ENCODE measurements around the gene INPP5A.
"Not testable (repeated sequence)": the region's sequence is repeated elsewhere in the genome, so short reads cannot be mapped to it uniquely, and the experiment has no call there.

INPP5A gene

DNA sequence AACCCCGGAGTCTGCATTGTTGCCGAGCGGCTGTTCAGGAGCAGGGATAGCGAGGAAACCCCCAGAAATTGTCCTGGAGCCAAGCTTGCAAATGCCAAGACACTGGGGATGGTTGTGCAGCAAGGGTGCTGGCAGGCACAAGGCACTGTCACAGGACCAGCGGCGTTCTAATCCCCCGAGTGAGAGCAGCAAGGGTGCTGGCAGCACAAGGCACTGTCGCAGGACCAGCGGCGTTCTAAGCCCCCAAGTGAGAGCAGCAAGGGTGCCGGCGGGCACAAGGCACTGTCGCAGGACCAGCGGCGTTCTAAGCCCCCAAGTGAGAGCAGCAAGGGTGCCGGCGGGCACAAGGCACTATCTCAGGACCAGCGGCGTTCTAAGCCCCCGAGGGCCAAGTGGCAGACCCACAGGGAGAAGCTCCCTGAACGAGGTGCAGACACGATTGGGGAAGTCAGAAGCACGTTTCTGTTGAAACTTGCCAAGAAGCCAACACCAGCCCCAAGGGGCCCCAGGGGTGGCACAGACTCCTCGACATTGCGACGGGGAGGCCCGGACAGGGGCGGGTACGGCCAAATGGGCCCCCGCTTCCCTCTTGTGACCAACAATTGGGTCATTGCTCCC is 40.4 kb upstream of the INPP5A start:
- no peaks in the 10 kb centered on the region for H3K36me3 ChIP-seq (ENCODE audit: control insufficient read depth, insufficient read depth, low read length, severe bottlenecking)
- DNase-seq (ENCODE audit: low read depth): no peak
- peaks cover 19% of the 10 kb centered on the region for H3K4me1 ChIP-seq (ENCODE audit: control insufficient read depth, insufficient read depth, low read length)
- no peak overlapping the region for H3K4me3 ChIP-seq (ENCODE audit: low read length)
- H3K9me3 ChIP-seq (ENCODE audit: control insufficient read depth, low read length): no peaks in the 10 kb centered on the region
- H3K27me3 ChIP-seq (replicated peaks; ENCODE audit: control insufficient read depth, insufficient read depth, low read length): peaks cover 52% of the 10 kb centered on the region
- H3K9ac ChIP-seq (ENCODE audit: low read length): no peak overlapping the region

GRCh38 chr10:132497861-132498561 is 39.6 kb upstream of the INPP5A start:
- DNase-seq (ENCODE audit: low read depth): no peak
- H3K4me3 ChIP-seq (ENCODE audit: low read length): no peak overlapping the region
- no peaks in the 10 kb centered on the region for H3K36me3 ChIP-seq (ENCODE audit: control insufficient read depth, insufficient read depth, low read length, severe bottlenecking)
- peaks cover 11% of the 10 kb centered on the region for H3K4me1 ChIP-seq (ENCODE audit: control insufficient read depth, insufficient read depth, low read length)
- H3K27me3 ChIP-seq (replicated peaks; ENCODE audit: control insufficient read depth, insufficient read depth, low read length): peaks cover 61% of the 10 kb centered on the region
- no peak overlapping the region for H3K9ac ChIP-seq (ENCODE audit: low read length)
- no peaks in the 10 kb centered on the region for H3K9me3 ChIP-seq (ENCODE audit: control insufficient read depth, low read length)

DNA sequence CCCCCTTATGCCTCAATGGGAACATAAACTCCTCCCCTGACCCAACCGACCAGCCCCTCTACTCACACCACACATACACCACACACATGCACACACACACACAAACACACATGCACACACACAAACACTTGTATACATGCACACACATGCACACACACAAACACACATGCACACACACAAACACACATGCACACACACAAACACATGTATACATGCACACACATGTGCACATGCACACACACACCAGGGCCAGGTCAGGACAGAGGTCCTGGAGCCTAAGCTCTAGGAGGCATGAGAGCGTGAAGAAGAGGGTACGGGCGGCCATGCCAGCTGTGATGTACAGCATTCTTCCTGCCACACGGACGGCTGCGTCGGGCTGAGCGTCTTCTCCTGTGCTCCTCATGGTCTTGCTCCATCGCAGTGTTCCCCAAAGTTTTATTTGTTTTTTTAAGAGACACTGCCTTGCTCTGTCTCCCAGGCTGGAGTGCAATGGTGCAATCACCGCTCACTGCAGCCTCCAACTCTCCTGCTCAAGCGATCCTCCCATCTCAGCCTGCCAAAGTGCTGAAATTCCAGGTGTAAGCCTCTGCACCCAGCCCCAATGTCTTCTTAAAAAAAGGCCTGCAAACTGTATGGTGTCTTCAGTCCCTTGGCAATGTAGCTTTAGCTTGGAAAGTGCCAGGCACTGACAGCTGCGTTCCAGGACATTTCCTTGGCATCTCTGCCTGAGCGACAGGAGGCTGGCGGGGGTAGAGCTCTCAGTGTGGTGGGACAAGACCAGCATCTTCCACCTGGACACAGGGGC is 38.8 kb upstream of the INPP5A start:
- DNase-seq (ENCODE audit: low read depth): no peak
- Histone ChIP-seq H3K9ac (ENCODE audit: low read length) (no peak overlapping the region), H3K27me3 (replicated peaks; ENCODE audit: control insufficient read depth, insufficient read depth, low read length) (peaks cover 67% of the 10 kb centered on the region), H3K4me1 (ENCODE audit: control insufficient read depth, insufficient read depth, low read length) (peaks cover 7% of the 10 kb centered on the region), H3K4me3 (ENCODE audit: low read length) (no peak overlapping the region), H3K9me3 (ENCODE audit: control insufficient read depth, low read length) (no peaks in the 10 kb centered on the region), H3K36me3 (ENCODE audit: control insufficient read depth, insufficient read depth, low read length, severe bottlenecking) (no peaks in the 10 kb centered on the region)

DNA sequence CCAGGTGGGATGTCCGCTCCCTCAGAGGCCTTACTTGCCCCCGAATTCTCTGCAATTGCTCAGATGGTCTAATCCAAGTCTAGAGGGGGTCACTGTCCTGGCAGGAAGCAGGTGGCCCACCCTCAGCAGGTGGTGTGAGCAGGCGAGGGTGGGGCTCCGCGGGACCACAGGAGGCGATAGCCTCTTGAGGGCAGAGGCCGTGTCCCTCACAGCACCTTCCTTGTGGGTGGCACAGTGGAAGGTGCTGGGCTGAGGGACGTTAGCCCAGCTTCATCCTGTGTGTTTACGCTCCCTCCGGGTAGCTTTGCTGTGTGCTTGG is 38.3 kb upstream of the INPP5A start:
- DNase-seq (ENCODE audit: low read depth): no peak
- H3K9me3 ChIP-seq (ENCODE audit: control insufficient read depth, low read length): no peaks in the 10 kb centered on the region
- no peak overlapping the region for H3K9ac ChIP-seq (ENCODE audit: low read length)
- H3K4me3 ChIP-seq (ENCODE audit: low read length): no peak overlapping the region
- peaks cover 72% of the 10 kb centered on the region for H3K27me3 ChIP-seq (replicated peaks; ENCODE audit: control insufficient read depth, insufficient read depth, low read length)
- peaks cover 7% of the 10 kb centered on the region for H3K4me1 ChIP-seq (ENCODE audit: control insufficient read depth, insufficient read depth, low read length)
- H3K36me3 ChIP-seq (ENCODE audit: control insufficient read depth, insufficient read depth, low read length, severe bottlenecking): no peaks in the 10 kb centered on the region

- Histone ChIP-seq H3K4me3 (ENCODE audit: low read length) (no peak overlapping the region), H3K4me1 (ENCODE audit: control insufficient read depth, insufficient read depth, low read length) (no peaks in the 10 kb centered on the region), H3K9ac (ENCODE audit: low read length) (no peak overlapping the region), H3K36me3 (ENCODE audit: control insufficient read depth, insufficient read depth, low read length, severe bottlenecking) (no peaks in the 10 kb centered on the region), H3K9me3 (ENCODE audit: control insufficient read depth, low read length) (no peaks in the 10 kb centered on the region), H3K27me3 (replicated peaks; ENCODE audit: control insufficient read depth, insufficient read depth, low read length) (peaks cover 72% of the 10 kb centered on the region)
- DNase-seq (ENCODE audit: low read depth): no peak
Observed at GRCh38 chr10:132500781-132501415, 36.7 kb upstream of the INPP5A start.

GRCh38 chr10:132502544-132503300 is 34.9 kb upstream of the INPP5A start:
- DNase-seq (ENCODE audit: low read depth): no peak
- H3K4me1 ChIP-seq (ENCODE audit: control insufficient read depth, insufficient read depth, low read length): peaks cover 9% of the 10 kb centered on the region
- H3K27me3 ChIP-seq (replicated peaks; ENCODE audit: control insufficient read depth, insufficient read depth, low read length): peaks cover 58% of the 10 kb centered on the region
- no peak overlapping the region for H3K9ac ChIP-seq (ENCODE audit: low read length)
- no peaks in the 10 kb centered on the region for H3K36me3 ChIP-seq (ENCODE audit: control insufficient read depth, insufficient read depth, low read length, severe bottlenecking)
- no peaks in the 10 kb centered on the region for H3K9me3 ChIP-seq (ENCODE audit: control insufficient read depth, low read length)
- no peak overlapping the region for H3K4me3 ChIP-seq (ENCODE audit: low read length)

GRCh38 chr10:132503581-132504421 is 33.8 kb upstream of the INPP5A start:
- no peaks in the 10 kb centered on the region for H3K9me3 ChIP-seq (ENCODE audit: control insufficient read depth, low read length)
- no peak overlapping the region for H3K4me3 ChIP-seq (ENCODE audit: low read length)
- H3K9ac ChIP-seq (ENCODE audit: low read length): no peak overlapping the region
- no peaks in the 10 kb centered on the region for H3K36me3 ChIP-seq (ENCODE audit: control insufficient read depth, insufficient read depth, low read length, severe bottlenecking)
- H3K27me3 ChIP-seq (replicated peaks; ENCODE audit: control insufficient read depth, insufficient read depth, low read length): peaks cover 53% of the 10 kb centered on the region
- H3K4me1 ChIP-seq (ENCODE audit: control insufficient read depth, insufficient read depth, low read length): peaks cover 9% of the 10 kb centered on the region
- no peak for DNase-seq (ENCODE audit: low read depth)

DNA sequence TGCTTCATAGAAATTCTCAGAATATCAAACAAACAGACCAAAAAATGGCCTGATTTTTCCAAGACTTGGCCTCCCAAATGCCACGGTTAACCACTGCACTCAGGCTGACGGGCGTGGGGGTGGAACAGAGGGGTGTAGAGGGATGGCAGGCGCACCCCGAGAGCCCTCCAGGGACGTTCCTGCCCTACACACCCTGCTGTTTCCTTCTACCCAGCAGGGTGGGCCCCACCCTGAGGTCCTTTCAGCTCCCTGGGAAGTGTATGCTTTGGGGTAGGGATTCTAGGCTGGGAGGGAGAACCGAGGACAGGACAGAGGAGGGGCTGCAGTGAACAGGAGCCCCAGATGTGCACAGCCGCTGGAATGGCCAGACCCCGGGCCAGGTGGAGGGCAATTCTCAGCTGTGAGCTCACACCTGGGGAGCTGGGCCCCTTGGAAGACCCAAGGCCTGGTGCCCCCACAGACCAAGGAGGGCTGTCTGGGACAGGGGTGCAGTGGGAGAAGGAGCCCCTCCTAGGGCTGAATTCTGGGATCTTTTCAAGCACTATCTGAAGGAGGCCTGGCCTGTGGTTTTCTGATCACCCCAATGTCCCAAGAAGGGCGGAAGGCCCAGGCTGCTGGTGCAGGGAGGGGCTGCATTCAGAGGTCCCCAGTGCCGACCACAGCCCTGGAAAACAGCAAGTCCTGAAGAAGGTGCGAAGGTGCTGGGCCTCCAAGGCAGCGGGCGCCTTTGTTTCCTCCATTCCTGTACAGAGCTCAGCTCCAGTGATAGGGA is 32.9 kb upstream of the INPP5A start:
- Histone ChIP-seq H3K4me3 (ENCODE audit: low read length) (no peak overlapping the region), H3K27me3 (replicated peaks; ENCODE audit: control insufficient read depth, insufficient read depth, low read length) (peaks cover 45% of the 10 kb centered on the region), H3K36me3 (ENCODE audit: control insufficient read depth, insufficient read depth, low read length, severe bottlenecking) (no peaks in the 10 kb centered on the region), H3K4me1 (ENCODE audit: control insufficient read depth, insufficient read depth, low read length) (peaks cover 9% of the 10 kb centered on the region), H3K9ac (ENCODE audit: low read length) (no peak overlapping the region), H3K9me3 (ENCODE audit: control insufficient read depth, low read length) (no peaks in the 10 kb centered on the region)
- DNase-seq (ENCODE audit: low read depth): no peak

- H3K9ac ChIP-seq (ENCODE audit: low read length); H3K36me3 ChIP-seq (ENCODE audit: control insufficient read depth, insufficient read depth, low read length, severe bottlenecking); H3K9me3 ChIP-seq (ENCODE audit: control insufficient read depth, low read length); H3K4me1 ChIP-seq (ENCODE audit: control insufficient read depth, insufficient read depth, low read length); DNase-seq (ENCODE audit: low read depth); H3K4me3 ChIP-seq (ENCODE audit: low read length): not testable (repeated sequence)
- H3K27me3 ChIP-seq (replicated peaks; ENCODE audit: control insufficient read depth, insufficient read depth, low read length): peaks cover 37% of the 10 kb centered on the region
Observed at GRCh38 chr10:132505546-132505945, 32.0 kb upstream of the INPP5A start.

Data from adipocyte (in vitro differentiated cells).